Amniotic stem cell (primary cell): ENCODE data around the gene TMEM181.
"Not testable (repeated sequence)": the region's sequence is repeated elsewhere in the genome, so short reads cannot be mapped to it uniquely, and the experiment has no call there.

ENCODE experiments used
- DNase-seq: peaks from one replicate; lab custom pipeline; 2025; lab: John Stamatoyannopoulos, UW

The TMEM181 gene

DNA sequence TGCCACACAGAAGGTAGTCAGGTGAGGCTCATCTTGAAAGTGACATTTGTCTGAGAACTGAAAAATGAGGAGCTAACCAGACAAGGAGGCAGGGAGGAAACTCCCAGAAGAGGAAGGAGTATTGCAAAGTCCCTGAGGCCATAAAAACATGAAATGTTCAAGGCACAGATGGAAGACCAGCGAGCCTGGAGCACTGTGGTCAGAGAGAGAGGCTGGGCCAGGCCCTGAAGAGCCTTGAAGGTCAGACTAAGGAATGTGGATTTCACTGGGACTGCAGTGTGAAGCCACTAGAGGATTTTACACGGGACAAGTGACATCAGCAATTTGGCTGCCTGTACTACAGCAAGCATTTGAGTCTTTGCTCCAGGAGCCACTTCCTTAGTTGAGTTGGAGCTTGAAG lies 21.1 kb upstream of the TMEM181 start:
- DNase-seq: no peak

DNA sequence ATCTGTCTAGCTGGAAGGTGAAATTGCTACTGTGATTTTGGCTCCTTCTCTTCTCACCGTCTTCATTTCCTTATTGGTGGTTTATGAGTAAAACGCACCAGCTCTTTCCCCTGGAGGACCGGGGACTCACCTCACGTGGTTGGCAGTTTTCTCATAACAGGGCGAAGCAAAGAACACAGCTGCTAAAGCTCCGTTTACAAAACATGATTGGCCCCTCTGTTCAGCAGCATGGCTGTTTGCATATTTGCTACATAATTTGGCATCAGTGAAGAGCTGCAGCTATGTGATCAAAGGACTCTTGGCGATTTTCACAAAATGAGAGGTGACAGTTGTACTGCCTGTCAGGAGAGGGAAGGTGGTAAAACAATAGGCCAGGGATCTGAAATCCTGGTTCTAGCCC lies 20.5 kb upstream of the TMEM181 start:
- no peak for DNase-seq

DNA sequence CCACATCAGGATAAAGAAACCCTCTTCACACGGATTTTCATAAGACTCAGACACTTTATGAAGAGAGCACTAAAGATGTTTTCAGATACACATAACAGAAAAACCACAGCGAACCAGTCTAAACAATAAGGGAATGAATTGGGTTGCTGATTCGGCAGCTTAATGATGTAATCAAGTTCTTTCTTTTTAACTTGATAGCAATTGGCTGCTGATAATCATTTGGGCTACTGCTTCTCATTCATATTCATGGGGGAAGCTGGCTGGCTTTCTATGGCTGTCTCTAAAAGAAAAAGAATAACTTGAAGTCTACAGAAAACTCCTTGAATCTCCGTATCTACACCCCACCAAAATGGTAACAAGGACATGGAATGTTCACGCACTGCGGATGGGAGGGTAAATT lies 20.0 kb upstream of the TMEM181 start:
- DNase-seq: no peak

DNA sequence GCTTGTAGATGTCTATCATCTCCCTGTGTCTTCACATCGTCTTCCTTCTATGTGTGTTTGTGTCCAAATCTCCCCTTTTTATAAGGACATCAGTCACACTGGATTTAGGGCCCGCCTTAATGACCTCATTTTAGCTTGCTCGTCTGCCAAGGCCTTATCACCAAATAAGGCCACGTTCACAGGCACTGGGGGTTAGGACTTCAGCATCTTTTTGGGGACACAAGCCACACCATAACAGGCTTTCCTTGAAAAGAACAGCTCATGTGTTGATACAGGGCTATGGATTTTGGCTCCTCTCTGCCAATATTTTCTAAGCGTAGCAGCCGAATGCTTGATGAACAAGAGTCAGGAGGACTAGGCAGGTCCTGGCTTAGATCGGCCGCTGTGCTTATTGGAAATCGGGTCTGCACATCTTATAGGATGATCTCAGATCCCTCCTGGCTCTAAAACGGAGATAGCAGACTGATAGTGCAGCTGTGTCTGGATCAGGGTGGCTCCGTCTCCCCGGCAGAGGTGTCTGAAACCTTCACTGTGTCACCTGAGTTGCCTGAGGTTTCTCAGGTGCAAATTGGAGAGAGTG lies 16.2 kb upstream of the TMEM181 start:
- no peak for DNase-seq

DNA sequence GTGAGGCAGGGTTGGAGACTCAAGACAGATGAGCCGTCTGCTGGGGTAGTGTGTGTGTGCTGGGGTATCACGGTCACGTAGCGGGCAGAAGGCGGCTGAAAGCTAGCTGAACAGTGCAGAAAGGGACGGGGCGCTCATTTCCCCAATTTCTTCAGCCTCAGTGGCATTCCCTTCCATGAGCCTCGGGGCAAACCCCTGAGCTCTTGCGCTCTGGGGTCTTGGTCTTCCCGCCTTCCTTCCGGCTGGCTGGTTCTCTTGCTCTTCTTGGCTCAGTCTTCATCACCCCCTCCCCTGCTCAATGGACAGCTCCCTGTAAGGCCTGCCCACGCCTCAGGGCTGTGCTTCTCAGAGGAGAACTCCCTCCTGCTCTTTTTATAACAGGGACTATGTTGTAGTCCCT lies 15.5 kb upstream of the TMEM181 start:
- no peak for DNase-seq

DNA sequence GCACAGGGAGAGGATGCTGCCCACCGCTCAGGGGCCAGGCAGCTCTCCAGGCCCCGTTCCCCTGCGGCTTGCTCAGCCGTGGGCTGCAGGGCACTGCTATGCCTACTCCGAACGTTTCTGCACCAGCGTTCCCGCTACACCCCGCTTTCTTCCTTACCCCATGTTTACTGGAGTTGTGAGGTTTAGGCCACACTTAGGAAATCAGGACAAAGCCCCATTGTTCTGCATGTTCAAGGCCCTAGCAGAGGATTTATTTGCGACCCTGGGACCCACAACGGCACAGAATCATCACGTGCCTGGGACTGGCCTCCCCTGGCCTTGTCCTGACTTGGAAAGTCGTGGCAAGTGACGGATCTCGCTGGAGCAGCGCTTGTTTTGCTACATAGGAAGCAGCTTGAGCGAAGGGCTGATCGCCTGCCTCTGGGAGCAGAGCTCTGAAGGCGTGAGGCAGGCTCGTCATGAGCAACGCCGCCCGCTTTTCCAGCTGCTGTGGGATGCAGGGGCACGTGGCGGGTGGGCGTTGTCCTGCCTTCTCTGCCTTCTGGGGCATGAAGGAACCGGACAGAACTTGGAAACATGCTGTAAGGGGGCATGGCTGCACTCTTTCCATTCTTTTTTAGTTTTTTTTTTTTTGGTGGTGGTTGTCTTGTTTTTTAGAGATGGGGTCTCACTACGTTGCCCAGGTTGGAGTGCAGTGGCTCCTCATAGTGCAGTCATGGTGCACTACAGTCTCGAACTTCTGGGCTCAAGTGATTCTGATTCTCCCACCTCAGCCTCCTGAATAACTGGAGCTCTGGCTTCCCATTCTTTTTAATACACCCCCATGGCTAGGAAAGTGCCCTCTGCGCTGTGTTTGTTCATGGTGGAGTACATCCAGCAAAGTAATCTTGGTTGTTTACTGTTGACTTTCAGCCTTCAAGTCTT lies 14.6 kb upstream of the TMEM181 start:
- no peak for DNase-seq

DNA sequence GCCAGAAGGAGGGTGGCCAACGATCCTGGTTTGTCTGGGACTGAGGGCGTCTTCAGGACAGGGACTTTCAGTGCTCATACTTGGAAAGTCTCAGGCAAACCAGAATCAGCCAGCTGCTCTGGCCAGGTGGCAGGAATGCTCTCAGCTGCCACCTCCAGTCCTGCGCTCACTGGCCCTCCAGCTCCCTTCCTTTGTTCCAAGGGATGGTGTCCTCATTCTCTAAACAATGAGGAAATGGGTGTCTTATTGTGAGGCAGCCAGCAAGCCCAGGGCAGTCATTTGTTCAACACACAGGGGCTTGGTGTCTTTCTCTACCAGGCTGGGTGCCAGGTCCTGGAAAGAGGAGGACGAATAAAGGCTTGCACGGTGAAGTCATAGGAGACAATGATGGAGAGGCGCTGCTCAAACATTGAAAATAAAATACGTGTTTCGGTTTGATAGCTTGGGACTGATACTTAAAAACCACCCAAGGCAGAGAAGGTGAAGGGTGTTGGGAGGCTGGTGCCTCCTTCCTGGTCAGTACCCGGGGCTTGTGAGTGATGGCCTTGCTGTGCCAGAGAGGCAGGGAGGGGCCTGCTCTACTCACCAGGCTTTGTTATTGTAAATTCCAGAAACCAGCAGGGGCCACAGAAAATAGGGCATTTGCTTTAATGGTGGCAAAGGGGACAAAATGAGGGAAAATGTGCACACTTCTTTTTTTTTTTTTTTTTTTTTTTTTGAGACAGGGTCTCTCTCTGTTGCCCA lies 11.3 kb upstream of the TMEM181 start:
- DNase-seq: no peak

DNA sequence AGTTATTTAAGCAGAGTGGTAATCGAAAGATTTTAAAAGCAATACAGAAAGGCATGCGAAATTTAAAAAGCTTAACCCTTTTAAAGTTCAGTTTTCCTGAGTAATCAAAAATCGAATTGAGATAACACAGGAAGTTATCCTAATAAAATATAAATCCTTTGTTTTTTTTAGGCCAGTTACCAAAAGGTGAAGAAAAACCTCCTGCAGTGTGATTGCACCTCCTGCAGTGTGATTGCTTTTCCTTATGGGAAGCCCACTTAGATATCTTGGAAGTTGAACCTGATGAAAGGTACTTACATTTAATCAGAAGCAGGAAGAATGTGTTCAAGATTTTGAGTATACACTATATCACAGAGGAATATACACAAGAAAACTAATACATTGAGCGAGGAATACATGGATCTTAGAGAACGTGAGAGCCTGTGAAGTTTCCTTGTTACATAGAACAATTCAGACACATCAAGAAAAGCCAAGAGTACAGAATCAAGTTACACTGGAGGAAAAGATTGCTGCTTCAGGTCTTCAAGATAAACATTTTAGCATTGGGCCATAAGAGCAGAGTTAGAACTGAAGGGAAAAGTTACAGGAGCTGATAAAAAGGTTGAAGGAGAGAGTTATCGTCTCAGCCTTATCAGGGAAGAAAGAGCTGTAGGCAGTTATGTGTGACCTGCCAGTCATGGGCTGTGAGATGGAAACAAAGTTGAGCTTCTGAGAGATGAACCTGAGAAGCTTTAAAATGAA lies 7.7 kb upstream of the TMEM181 start:
- DNase-seq: no peak

DNA sequence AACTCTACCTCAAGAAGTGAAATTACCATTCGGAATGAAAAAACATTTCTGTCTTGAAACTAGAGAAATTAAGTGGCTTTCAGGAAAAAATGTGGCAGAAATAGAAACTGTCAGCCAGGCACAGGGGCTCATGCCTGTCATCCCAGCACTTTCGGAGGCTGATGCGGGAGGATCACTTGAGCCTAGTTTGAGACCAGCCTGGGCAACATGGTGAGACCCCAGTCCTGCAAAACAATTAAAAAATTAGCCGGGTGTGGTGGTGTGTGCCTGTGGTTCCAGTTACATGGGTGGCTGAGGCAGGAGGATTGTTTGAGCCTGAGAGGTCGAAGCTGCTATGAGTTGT lies 7.1 kb upstream of the TMEM181 start:
- DNase-seq: no peak

DNA sequence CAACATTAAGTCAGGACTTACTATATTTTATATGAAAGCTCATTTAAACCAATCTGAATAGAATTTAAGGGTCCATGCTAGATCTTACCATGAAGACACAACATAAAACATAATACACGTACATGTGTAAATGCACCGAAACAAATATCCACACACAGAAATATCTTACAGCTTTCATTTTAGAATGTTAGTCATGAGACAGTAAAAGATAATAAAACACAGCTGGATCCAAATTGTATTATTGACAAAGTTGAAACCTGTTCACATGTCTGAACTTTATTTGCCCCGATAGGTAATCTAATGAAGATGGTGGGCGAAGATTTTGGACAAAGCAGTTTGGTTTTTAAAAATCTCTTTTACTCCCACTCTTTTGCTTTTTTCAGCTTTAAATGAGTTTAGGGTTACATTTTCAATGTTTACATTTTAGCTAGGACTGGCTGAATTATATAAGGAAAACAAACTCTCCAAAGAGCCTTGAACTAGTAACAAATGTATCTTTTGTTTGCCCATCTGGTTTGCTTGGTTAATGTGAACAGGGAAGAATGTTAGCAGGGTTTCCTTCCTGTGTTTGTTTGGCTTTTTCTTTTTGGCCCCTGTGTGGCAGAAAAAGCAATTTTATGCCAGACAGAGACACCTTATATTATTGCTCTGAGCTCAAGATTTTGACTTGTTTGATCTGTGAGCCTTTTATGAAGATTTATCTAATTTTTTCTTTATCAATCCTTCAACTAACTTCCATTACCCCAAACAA lies 5.1 kb upstream of the TMEM181 start:
- no peak for DNase-seq

DNA sequence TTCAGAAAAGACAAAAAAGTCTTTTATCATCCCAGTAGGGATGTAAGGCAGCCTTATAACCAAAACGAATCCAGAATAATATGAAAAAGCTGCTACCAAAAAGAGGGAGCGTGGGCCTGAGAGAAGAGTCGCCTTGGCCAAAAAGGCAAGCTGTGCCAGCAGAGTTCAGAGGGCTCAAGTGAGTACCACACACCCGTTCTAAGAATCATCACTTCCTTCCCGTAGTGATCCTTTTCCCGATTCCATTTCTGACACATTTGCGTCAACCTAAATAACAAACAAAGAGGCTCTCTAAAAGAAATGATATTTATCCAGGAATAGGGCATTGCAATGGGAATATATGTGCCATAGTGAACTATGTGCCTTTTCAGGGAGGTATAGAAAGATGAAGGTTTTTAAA lies 3.8 kb upstream of the TMEM181 start:
- no peak for DNase-seq

DNA sequence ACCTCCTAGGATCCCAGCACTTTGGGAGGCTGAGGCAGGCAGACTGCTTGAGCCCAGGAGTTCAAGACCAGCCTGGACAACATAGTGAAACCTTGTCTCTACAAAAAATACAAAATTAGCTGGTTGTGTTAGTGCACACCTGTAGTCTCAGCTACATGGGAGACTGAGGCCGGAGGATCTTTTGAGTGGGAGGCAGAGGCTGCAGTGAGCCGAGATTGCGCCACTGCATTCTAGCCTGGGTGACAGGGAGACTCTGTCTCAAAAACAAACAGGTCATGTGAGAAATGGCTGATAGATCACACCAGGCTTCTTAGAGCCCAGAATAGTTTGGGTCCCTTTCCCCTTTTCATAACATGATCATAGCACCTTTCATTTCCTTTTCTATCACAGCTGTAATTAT lies 2.8 kb upstream of the TMEM181 start:
- DNase-seq: not testable (repeated sequence)

DNA sequence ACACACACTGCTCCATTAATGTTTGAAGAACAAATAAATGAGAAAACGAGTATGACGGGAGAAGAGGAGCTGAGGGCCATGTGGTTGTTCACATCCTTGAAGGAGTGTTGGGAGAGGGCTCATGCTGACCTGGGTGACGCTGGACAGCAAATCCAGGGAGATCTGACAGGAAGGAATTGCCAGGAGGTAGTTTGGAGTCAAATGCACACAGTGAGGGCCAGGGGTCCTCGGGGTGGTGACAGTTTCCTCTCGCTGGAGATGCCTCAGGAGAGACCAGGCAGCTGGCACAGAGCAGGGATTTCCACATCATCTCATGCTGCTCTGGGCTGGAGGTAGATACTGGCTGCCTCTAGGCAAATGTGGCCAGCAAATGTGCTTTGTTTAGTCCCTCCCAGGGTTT lies 2.0 kb upstream of the TMEM181 start:
- no peak for DNase-seq

DNA sequence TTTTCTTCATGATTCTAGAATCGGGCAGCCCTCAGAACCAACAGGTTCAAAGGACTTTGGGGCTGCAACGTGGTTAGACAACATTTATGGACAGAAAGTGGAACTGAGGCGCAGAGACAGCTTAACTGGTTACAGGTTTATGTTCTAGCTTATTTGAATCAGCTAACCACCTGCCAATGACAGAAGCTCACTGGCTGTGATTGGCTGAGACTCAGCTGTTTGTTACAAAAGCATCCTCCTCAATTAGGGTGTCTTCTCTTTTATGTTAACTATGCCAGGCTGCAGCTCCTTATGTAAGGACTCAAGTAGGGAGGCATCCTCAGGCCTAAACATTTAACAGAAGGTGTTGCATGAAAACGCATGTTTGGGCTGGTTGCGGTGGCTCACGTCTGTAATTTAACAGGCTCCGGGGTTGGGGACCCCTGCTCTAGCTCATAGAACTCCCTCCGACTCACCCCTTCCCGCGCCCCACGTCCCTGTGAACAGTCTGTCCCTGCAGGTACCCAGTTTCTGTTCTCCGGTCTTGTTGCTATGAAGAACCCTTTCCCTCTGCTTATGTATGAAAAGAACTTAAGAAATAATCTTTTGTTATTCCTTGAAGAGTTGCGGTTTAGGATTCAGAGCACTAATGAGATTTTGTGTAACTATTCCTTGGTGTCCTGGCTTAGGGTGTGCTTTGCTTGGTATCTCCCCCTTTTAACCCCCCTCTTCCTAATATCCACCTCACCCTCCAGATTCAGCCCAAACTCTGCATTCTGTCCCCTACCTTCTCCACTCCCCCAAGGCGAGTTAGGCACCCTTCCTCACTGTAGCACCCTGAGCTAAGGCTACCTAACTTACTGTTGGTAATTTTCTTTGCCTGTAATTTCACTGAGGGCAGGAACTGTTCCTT lies 1.2 kb upstream of the TMEM181 start:
- no peak for DNase-seq

DNA sequence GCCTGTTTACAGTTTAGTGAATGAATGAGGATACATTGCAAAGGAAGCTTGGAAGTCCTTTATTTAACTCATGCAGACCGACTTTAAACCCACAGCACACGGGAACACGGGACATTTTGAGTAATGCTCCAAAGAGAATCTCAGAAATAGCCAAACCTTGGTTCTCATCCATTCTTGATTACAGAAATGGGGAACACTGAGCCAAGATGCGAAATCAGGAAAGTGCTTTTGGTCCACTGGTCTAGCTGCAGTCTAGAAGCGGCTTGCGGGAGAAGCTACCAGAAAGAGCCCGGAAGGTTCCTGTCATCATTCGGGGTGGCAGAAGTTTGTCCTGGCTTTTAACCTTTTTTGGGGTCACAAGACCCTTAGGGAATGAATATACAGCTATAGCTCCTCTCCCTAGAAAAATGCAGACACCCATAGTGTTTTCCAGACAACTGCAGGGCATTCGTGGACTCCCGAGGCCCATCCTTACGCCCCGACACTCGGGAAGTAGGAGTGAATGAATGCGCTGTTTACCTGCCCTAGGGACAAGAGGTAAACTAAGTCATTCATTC lies 475 bp upstream of the TMEM181 start:
- DNase-seq: no peak

DNA sequence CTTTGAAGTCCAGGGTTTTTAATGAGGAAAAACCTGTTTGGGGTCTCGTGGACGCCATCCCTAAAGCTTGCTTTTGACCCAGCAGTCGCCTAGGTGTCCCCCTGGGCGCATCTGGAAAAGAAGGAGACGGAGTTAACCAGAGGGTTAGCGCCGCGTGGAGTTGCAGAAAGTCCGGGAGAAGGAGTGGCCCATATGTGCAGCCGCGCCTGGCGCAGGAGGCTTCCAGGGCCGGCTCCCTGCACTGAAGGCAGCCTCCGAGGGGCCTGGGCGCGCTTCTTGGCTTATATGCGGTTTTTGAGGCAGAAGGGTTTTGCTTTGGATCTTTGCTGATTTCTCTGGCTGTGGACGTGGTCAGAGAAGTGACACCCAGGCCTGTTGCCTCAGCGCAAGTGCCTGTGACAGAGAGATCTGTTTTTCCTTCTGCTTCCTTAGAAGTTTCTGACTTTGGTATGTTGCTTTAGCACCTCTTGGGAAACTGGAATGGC lies 987 bp downstream of the TMEM181 start:
- no peak for DNase-seq

DNA sequence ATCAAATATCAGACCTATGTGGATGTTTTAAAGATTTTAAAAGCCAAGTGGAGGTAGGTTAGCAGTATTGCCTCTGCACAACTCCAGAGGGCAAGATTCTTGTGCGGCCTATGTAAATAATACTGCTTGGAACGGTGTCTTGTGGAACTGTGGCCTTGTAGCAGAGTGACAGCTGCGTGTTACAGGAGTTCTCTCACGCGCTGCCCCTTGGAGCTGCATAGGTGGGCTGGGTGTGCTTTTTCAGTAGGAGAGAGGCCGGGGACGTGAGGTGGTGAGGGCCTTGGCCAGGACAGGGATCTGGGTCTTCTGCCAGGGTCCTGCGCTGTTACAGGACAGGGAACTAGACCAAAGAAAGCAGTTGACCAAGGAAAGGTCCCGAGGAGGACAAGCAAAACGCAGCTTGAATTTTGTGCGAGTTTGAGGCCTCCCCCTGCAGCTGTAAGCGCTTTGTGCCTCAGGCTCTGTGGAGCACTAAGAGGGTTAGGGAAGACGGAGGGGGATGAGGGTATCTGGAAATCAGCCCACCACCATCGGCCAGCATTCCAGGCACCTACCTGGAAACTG lies 1.5 kb downstream of the TMEM181 start:
- DNase-seq: no peak

DNA sequence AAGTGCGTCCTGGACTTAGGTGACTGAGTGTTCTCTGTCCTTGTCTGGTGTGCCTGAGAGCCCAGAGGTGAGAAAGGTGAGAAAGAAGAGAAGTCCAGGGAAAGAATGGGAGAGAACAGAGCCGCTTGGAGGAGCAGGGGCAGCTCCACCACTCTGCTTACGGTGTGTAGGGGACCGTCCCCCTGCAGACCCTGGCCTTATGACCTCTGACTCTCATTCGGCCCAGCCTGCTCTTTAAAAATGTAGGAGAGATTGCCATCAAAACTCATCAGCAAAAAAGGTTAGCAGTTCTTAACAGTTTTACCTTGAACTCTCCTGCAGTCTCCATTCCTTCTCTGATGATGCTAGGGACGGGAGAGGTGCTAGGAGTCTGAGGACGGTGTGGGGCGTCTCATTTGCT lies 2.0 kb downstream of the TMEM181 start:
- DNase-seq: no peak

DNA sequence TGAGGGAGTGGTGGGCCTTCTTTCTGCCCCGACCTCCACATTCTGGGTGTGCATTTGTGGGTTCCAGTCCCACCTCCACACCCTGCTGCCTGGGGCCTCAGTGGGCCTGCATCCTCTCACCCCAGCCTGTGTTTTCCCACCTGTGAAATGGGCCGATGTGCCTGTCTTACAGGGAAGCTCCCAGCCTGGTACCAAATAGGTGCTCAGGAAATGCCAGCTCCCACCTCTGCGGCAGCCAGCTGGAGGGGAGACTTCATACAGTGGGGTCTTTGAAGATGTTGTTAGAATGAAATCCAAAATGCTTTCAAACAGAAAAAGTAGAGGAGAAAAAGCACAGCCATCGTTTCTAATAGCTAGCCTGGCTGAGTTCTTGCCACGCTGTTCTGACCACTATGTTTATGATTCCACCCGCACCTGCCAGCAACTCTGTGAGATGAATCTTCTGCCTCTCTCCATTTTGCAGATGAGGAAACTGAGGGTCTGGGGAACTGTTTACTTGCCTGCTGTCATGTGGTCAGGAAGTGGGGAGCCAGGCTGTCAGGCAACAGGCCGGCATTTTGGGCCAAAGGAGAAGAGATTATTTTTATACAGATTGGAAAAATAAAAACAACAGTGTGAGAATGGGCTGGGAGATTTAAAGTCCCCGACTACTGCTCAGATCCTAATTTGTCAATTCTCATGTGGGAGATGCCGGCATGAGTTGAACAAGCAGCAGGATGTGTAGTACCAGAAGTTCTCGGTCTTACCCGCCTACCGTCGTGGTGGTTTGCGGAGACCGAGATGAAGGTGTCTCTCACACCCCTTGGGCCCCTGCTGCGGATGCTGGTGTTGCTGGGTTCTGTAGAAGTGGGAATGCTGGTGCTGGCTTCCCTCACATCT lies 4.6 kb downstream of the TMEM181 start:
- DNase-seq: no peak
